G401 (cell line): ENCODE measurements around the gene POGK. TPM values are rescaled to one million over a fixed set of nuclear protein-coding genes. Genes with fewer than 3 reads are reported as not detected.

ENCODE experiments used
- DNase-seq: peaks from one replicate; pipeline ENCODE4 v3.0.0-alpha.2; 2015; ENCODE audit warnings: low spot score
- in situ Hi-C: cut with HindIII; loops from 2 replicates; pipeline ENCODE4 v1.10.0; 2016; ENCODE audit warnings: low sequenced_read_pairs, mixed read lengths
- total RNA-seq: library from RNA; depleted of rRNA; stranded (reverse); fragments of >200 nt; shearing (Covaris generic); gene quantifications from 2 replicates; pipeline ENCODE4 v1.2.3, GENCODE V29; 2014; rRNA removed

POGK gene
- total RNA-seq, 1 experiment from 2014 or later, result 47.7 TPM

- in situ Hi-C loops, result no loop called here
- DNase-seq, result no peak
Observed at GRCh38 chr1:166888373-166889111, 49.3 kb downstream of the POGK start.

- no peak for DNase-seq
- in situ Hi-C loops, result no loop called here
Observed at GRCh38 chr1:166889776-166890175, 50.5 kb downstream of the POGK start.

DNA sequence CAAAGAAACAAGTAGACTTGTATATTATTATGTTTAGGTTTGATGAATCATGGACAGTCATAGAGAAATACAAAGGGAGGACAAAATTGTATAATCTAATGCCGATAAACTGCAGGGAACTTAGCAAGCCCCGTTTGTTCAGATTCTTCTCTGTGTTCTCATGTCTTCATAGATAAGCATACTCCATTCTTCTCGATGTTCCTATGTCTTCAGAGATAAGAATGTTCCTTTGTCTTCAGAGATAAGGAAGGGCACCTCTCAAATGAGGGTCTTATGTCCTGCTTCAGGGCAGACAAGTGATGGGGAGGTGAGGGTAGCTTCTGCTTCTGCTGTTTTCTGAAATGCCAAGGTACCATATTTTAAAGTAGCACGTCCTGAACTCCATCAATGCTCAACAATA, 56.5 kb downstream of the POGK start:
- no peak for DNase-seq
- in situ Hi-C loops, result no loop called here

DNA sequence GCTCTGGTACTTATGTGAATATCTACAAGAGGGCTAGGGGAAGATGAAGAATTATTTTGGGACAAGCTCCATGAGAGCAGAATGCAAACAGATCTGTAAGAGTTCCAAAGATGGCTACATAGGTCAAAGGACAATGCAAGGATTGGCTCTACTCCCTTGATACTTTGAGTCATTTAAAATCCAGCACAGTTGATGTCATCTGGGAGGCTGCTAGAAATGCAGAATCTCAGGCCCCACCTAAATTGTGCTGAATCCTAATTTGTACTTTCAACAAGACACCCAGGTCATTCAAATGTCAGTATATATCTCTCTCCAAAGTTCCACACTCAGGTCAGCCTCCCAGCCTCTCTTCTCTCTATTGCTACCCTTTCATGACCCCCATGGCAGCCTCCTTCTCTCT, 60.5 kb downstream of the POGK start:
- in situ Hi-C loops, result no loop called here
- no peak for DNase-seq

GRCh38 chr1:166900987-166901386, 61.7 kb downstream of the POGK start:
- in situ Hi-C loops, result no loop called here
- no peak for DNase-seq

GRCh38 chr1:166902279-166902678, 63.0 kb downstream of the POGK start:
- in situ Hi-C loops, result no loop called here

DNA sequence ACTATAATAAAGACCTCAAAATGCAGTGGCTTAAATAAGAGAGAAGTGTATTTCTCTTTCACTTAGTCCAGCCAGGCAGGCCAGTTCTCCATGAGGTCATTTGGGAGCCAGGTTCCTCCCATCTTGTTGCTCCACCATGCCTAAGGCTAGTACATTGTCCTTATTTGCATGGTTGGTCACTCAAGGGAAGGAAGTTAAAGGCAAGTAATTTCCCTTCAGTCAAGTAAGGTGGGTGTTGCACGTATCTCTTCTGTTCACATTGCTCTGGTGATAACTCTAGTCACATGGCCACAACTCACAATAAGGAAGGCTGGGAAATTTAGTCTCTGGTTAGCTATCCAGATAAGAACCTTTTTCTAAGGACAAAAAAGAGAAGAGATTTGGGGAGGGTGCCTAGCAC, 64.0 kb downstream of the POGK start:
- DNase-seq, result no peak
- in situ Hi-C loops, result no loop called here

More at GRCh38 chr1:166902279-166902678, 63.0 kb downstream of the POGK start:
- DNase-seq, result no peak

- in situ Hi-C loops, result no loop called here
- no peak for DNase-seq
Observed at GRCh38 chr1:166905136-166905535, 65.9 kb downstream of the POGK start.

GRCh38 chr1:166905900-166906299, 66.6 kb downstream of the POGK start:
- in situ Hi-C loops, result no loop called here
- no peak for DNase-seq

Other genes starting within 250 kb of the POGK start
- gene TADA1, start 36.8 kb downstream of the POGK start, total RNA-seq, result 25.7 and 34.7 TPM in 2 replicates
- 0.86 and 1.6 TPM in 2 replicates for gene ILDR2, start 136.1 kb downstream of the POGK start, total RNA-seq
- gene MAEL, start 149.8 kb downstream of the POGK start, total RNA-seq, result not detected in 2 replicates